RPMI7951 (cell line): Measurements from ENCODE around the gene HLA-DQA1. TPM values are rescaled to one million over a fixed set of nuclear protein-coding genes. Genes with fewer than 3 reads are reported as not detected.

ENCODE experiments used
- total RNA-seq: library from RNA; depleted of rRNA; stranded (reverse); fragments of >200 nt; shearing (Covaris generic); gene quantifications from 2 replicates; pipeline ENCODE4 v1.2.3, GENCODE V29; 2014; rRNA removed

HLA-DQA1 gene
- total RNA-seq, 1 experiment from 2014 or later = not detected

Other genes starting within 250 kb of the HLA-DQA1 start
- gene BTNL2, start 230.2 kb upstream of the HLA-DQA1 start, total RNA-seq = not detected in 2 replicates
- gene HLA-DRA, start 197.5 kb upstream of the HLA-DQA1 start, total RNA-seq = 18.8 and 21.4 TPM in 2 replicates
- gene HLA-DRB5, start 107.1 kb upstream of the HLA-DQA1 start, total RNA-seq = not detected in 2 replicates
- gene HLA-DRB1, start 47.6 kb upstream of the HLA-DQA1 start, total RNA-seq = 4.7 and 5.5 TPM in 2 replicates
- gene HLA-DQB1, start 29.3 kb downstream of the HLA-DQA1 start, total RNA-seq = not detected in 2 replicates
- not detected in 2 replicates for gene HLA-DQA2, start 104.0 kb downstream of the HLA-DQA1 start, total RNA-seq
- gene HLA-DQB2, start 126.1 kb downstream of the HLA-DQA1 start, total RNA-seq = not detected in 2 replicates
- gene HLA-DOB, start 179.6 kb downstream of the HLA-DQA1 start, total RNA-seq = 0.10 TPM in 1 of 2 replicates, not detected in the other
- gene TAP2, start 201.3 kb downstream of the HLA-DQA1 start, total RNA-seq = 15.1 and 18.3 TPM in 2 replicates
- gene PSMB8, start 206.6 kb downstream of the HLA-DQA1 start, total RNA-seq = 141 and 189 TPM in 2 replicates
- 84.7 and 93.7 TPM in 2 replicates for gene TAP1, start 216.3 kb downstream of the HLA-DQA1 start, total RNA-seq
- 174 and 201 TPM in 2 replicates for gene PSMB9, start 216.8 kb downstream of the HLA-DQA1 start, total RNA-seq